ENCODE data around the gene VSIG4. TPM values are rescaled to one million over a fixed set of nuclear protein-coding genes. Genes with fewer than 3 reads are reported as not detected.

The VSIG4 gene
- total RNA-seq, 1 experiment from 2014 or later: 0.10 TPM

GRCh38 chrX:65999563-66000148, 40.2 kb downstream of the VSIG4 start:
- Histone ChIP-seq H3K27ac (ENCODE audit: low read length) (no peak overlapping the region), H3K4me1 (ENCODE audit: control insufficient read depth, insufficient read depth, low read length) (no peaks in the 10 kb centered on the region), H3K36me3 (ENCODE audit: control insufficient read depth, insufficient read depth, low read length) (no peaks in the 10 kb centered on the region), H3K4me3 (ENCODE audit: low read depth in 2 of 2, low read length in 2 of 2) (no peak overlapping the region), H3K27me3 (ENCODE audit: control insufficient read depth, insufficient read depth, low read length) (no peaks in the 10 kb centered on the region), H3K9me3 (ENCODE audit: control insufficient read depth, insufficient read depth, low read depth, low read length) (no peaks in the 10 kb centered on the region)
- TF ChIP-seq POLR2AphosphoS5 (IDR thresholded peaks at IDR 0.05; ENCODE audit: low read depth, low read length) (no peak), SIN3A (IDR thresholded peaks at IDR 0.05; ENCODE audit: borderline replicate concordance, insufficient read depth, low read depth, low read length) (no peak), CTCF (IDR thresholded peaks at IDR 0.05) (no peak), REST (IDR thresholded peaks at IDR 0.05; ENCODE audit: insufficient read depth in 1 of 2, low read depth in 2 of 2, low read length in 1 of 2) (no peak), TCF7L2 (IDR thresholded peaks at IDR 0.05; ENCODE audit: low read depth, low read length) (no peak)
- no peak for DNase-seq (ENCODE audit: low read depth, low spot score)
- BruUV-seq (replicated peaks): no TSS peak
- CTCF ChIA-PET: no interaction called here
- in situ Hi-C loops (cut with HindIII; ENCODE audit: low pct_unique_long_range_greater_than_20kb, low sequenced_read_pairs): no loop called here
- ATAC-seq: no peak
- intact Hi-C loops (cut with micrococcal nuclease; ENCODE audit: unreplicated experiment): no loop called here
- POLR2A ChIA-PET: interaction anchor here (0.7 kb wide), 1 partner anchor 1177 kb away, joined by 11 read pairs; no protein-coding TSS in a partner anchor

GRCh38 chrX:65999029-65999562, 40.8 kb downstream of the VSIG4 start:
- DNase-seq (ENCODE audit: low read depth, low spot score) (no peak), ATAC-seq (no peak)
- intact Hi-C loops (cut with micrococcal nuclease; ENCODE audit: unreplicated experiment): no loop called here
- Histone ChIP-seq H3K27me3 (ENCODE audit: control insufficient read depth, insufficient read depth, low read length) (no peaks in the 10 kb centered on the region), H3K9me3 (ENCODE audit: control insufficient read depth, insufficient read depth, low read depth, low read length) (no peaks in the 10 kb centered on the region), H3K27ac (ENCODE audit: low read length) (no peak overlapping the region), H3K4me1 (ENCODE audit: control insufficient read depth, insufficient read depth, low read length) (no peaks in the 10 kb centered on the region), H3K36me3 (ENCODE audit: control insufficient read depth, insufficient read depth, low read length) (no peaks in the 10 kb centered on the region), H3K4me3 (ENCODE audit: low read depth in 2 of 2, low read length in 2 of 2) (no peak overlapping the region)
- TF ChIP-seq SIN3A (IDR thresholded peaks at IDR 0.05; ENCODE audit: borderline replicate concordance, insufficient read depth, low read depth, low read length): no peak
- BruUV-seq (replicated peaks): no TSS peak
- ChIA-PET POLR2A (interaction anchor here (0.7 kb wide), 1 partner anchor 1177 kb away, joined by 11 read pairs; no protein-coding TSS in a partner anchor), CTCF (no interaction called here)
- in situ Hi-C loops (cut with HindIII; ENCODE audit: low pct_unique_long_range_greater_than_20kb, low sequenced_read_pairs): no loop called here

GRCh38 chrX:65997978-65998717, 41.7 kb downstream of the VSIG4 start:
- no TSS peak for BruUV-seq (replicated peaks)
- H3K27me3 ChIP-seq (ENCODE audit: control insufficient read depth, insufficient read depth, low read length): no peaks in the 10 kb centered on the region
- CTCF ChIA-PET: no interaction called here
- POLR2A ChIA-PET: no interaction called here
- no peak overlapping the region for H3K27ac ChIP-seq (ENCODE audit: low read length)
- intact Hi-C loops (cut with micrococcal nuclease; ENCODE audit: unreplicated experiment): no loop called here
- TF ChIP-seq REST (IDR thresholded peaks at IDR 0.05; ENCODE audit: insufficient read depth in 1 of 2, low read depth in 2 of 2, low read length in 1 of 2) (no peak), TCF7L2 (IDR thresholded peaks at IDR 0.05; ENCODE audit: low read depth, low read length) (no peak), SIN3A (IDR thresholded peaks at IDR 0.05; ENCODE audit: borderline replicate concordance, insufficient read depth, low read depth, low read length) (no peak), CTCF (IDR thresholded peaks at IDR 0.05) (no peak), POLR2AphosphoS5 (IDR thresholded peaks at IDR 0.05; ENCODE audit: low read depth, low read length) (no peak)
- no peaks in the 10 kb centered on the region for H3K9me3 ChIP-seq (ENCODE audit: control insufficient read depth, insufficient read depth, low read depth, low read length)
- H3K4me1 ChIP-seq (ENCODE audit: control insufficient read depth, insufficient read depth, low read length): no peaks in the 10 kb centered on the region
- DNase-seq (ENCODE audit: low read depth, low spot score) (no peak), ATAC-seq (no peak)
- H3K36me3 ChIP-seq (ENCODE audit: control insufficient read depth, insufficient read depth, low read length): no peaks in the 10 kb centered on the region
- no peak overlapping the region for H3K4me3 ChIP-seq (ENCODE audit: low read depth in 2 of 2, low read length in 2 of 2)
- in situ Hi-C loops (cut with HindIII; ENCODE audit: low pct_unique_long_range_greater_than_20kb, low sequenced_read_pairs): no loop called here

Data from Panc1 (cell line).